Measurements from ENCODE around the gene CHCHD5. TPM values are rescaled to one million over a fixed set of nuclear protein-coding genes. Genes with fewer than 3 reads are reported as not detected.

CHCHD5 gene
- 7.1 and 10.7 TPM in 2 replicates for total RNA-seq

DNA sequence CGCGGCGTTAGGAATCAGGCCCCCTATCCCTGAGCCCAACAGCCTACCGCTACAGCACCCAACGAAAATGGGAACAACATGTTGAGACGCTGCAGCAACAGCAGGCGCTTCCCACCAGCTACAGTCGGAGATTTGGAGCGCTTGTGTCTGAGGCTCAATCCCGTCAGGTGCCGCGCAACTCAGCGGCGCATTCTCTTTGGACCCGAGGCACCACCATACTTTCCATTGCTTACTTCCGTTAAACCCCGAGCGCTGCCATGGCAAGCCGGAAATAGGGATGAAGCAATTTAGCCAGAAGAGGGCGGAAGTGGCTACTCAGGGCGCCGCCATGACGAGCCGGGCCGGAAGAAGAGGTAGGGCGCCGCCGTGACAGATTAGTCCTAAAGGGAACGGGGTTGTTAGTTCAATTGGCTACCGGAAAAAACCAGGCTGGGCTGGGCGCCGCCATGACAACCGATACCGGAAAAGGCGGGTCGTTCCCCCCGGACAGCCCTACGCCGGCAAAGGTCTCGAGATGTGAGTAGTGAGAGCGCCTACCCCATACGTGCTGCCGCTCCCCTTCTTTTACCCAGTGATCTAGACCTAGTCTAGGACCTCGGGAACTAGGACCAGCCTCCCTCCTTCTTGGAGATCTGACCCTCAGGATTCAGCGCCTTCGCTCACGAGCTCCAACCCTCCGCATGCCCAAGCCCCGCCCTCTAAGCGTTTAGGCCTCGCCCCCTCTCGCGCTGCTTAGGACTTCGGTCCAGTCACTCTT, at the start of gene CHCHD5:
Gene CHCHD5, plus strand, starts transcription at position 476 of the 757 bp plus-strand sequence. Its CDS starts 39 bp downstream, at position 515.

GRCh38 chr2:112542123-112542983, 42.1 kb upstream of the CHCHD5 start, which contains the start of gene POLR1B:
Gene POLR1B (plus strand): TSS chr2:112542465. CDS start chr2:112542495, 30 bp downstream.

Small RNAs within 50 kb of the gene (small RNA-seq; reads per million reads assigned to genes)
- gene RF00019, result not detected

Other genes with a start within 250 kb of the CHCHD5 start
- 18.2 and 20.8 TPM in 2 replicates for gene RGPD8, start 151.0 kb upstream of the CHCHD5 start, total RNA-seq
- gene TTL, start 102.5 kb upstream of the CHCHD5 start, total RNA-seq, result 30.4 and 42.7 TPM in 2 replicates
- 12.0 and 19.6 TPM in 2 replicates for gene POLR1B, start 42.1 kb upstream of the CHCHD5 start, total RNA-seq
- 46.4 and 51.0 TPM in 2 replicates for gene SLC20A1, start 61.3 kb downstream of the CHCHD5 start, total RNA-seq
- not detected in 2 replicates for gene NT5DC4, start 136.4 kb downstream of the CHCHD5 start, total RNA-seq
- 1.1 and 3.0 TPM in 2 replicates for gene CKAP2L, start 180.0 kb downstream of the CHCHD5 start, total RNA-seq
- 0.49 TPM in 1 of 2 replicates, not detected in the other for gene IL1A, start 199.9 kb downstream of the CHCHD5 start, total RNA-seq

Measured in hair follicle dermal papilla cell (primary cell).